ENCODE measurements around the gene ZDHHC18.
"Not testable (repeated sequence)": the region's sequence is repeated elsewhere in the genome, so short reads cannot be mapped to it uniquely, and the experiment has no call there.

The ZDHHC18 gene

GRCh38 chr1:26839339-26839722 is 12.8 kb downstream of the ZDHHC18 start:
- H3K4me3 ChIP-seq (ENCODE audit: low read depth, low read length), result no peak overlapping the region
- no peak for DNase-seq (ENCODE audit: low read depth)
- TF ChIP-seq CTCF (IDR thresholded peaks at IDR 0.05; ENCODE audit: low read depth, low read length, missing control alignments), result no peak
- in situ Hi-C loops (cut with HindIII; ENCODE audit: low sequenced_read_pairs), result no loop called here

- TF ChIP-seq CTCF (IDR thresholded peaks at IDR 0.05; ENCODE audit: low read depth, low read length, missing control alignments), result no peak
- no peak for DNase-seq (ENCODE audit: low read depth)
- H3K4me3 ChIP-seq (ENCODE audit: low read depth, low read length), result no peak overlapping the region
- in situ Hi-C loops (cut with HindIII; ENCODE audit: low sequenced_read_pairs), result no loop called here
Observed at GRCh38 chr1:26839779-26840178, 13.3 kb downstream of the ZDHHC18 start.

GRCh38 chr1:26844424-26845196 is 18.1 kb downstream of the ZDHHC18 start:
- in situ Hi-C loops (cut with HindIII; ENCODE audit: low sequenced_read_pairs), result no loop called here
- no peak overlapping the region for H3K4me3 ChIP-seq (ENCODE audit: low read depth, low read length)
- DNase-seq (ENCODE audit: low read depth), result no peak
- no peak for TF ChIP-seq CTCF (IDR thresholded peaks at IDR 0.05; ENCODE audit: low read depth, low read length, missing control alignments)

- H3K4me3 ChIP-seq (ENCODE audit: low read depth, low read length); in situ Hi-C loops (cut with HindIII; ENCODE audit: low sequenced_read_pairs); DNase-seq (ENCODE audit: low read depth): not testable (repeated sequence)
Observed at GRCh38 chr1:26847826-26848225, 21.3 kb downstream of the ZDHHC18 start.

- no peak overlapping the region for H3K4me3 ChIP-seq (ENCODE audit: low read depth, low read length)
- TF ChIP-seq CTCF (IDR thresholded peaks at IDR 0.05; ENCODE audit: low read depth, low read length, missing control alignments), result no peak
- no peak for DNase-seq (ENCODE audit: low read depth)
- in situ Hi-C loops (cut with HindIII; ENCODE audit: low sequenced_read_pairs), result no loop called here
Observed at GRCh38 chr1:26848499-26848898, 22.0 kb downstream of the ZDHHC18 start.

GRCh38 chr1:26848941-26849774 is 22.7 kb downstream of the ZDHHC18 start:
- in situ Hi-C loops (cut with HindIII; ENCODE audit: low sequenced_read_pairs), result no loop called here
- peak; percentile 36 for DNase-seq (ENCODE audit: low read depth)
- H3K4me3 ChIP-seq (ENCODE audit: low read depth, low read length), result no peak overlapping the region
- TF ChIP-seq CTCF (IDR thresholded peaks at IDR 0.05; ENCODE audit: low read depth, low read length, missing control alignments), result peak; percentile 8
